Muscle layer of colon (tissue), 2 donors: Measurements from ENCODE around the gene TWIST2.
A peak's percentile ranks its signal among the peaks of the same experiment; 100 is the strongest.

Experiments used
- H3K27ac ChIP-seq: one replicate; pipeline ENCODE4 v1.7.0; 2013; ENCODE audit warnings: low read depth, mild to moderate bottlenecking, low read length, moderate library complexity
- H3K27me3 ChIP-seq, 2 donors: one replicate each; pipeline ENCODE4 v1.7.0; 2013; ENCODE audit warnings: low read length in 2 of 2, mild to moderate bottlenecking in 2 of 2; ENCODE audit not compliant: insufficient read depth in 2 of 2, control insufficient read depth in 1 of 2
- H3K36me3 ChIP-seq: one replicate; pipeline ENCODE4 v1.7.0; 2013; ENCODE audit warnings: mild to moderate bottlenecking, low read length; ENCODE audit not compliant: insufficient read depth
- H3K4me1 ChIP-seq: one replicate; pipeline ENCODE4 v1.7.0; 2013; ENCODE audit warnings: mild to moderate bottlenecking, low read length; ENCODE audit not compliant: insufficient read depth
- H3K4me3 ChIP-seq, 2 donors: one replicate each; pipeline ENCODE4 v1.7.0; 2013; ENCODE audit warnings: low read length in 2 of 2, low read depth in 1 of 2, mild to moderate bottlenecking in 1 of 2, moderate library complexity in 1 of 2
- H3K9ac ChIP-seq: one replicate; pipeline ENCODE4 v1.7.0; 2013; ENCODE audit warnings: low read length
- H3K9me3 ChIP-seq: one replicate; pipeline ENCODE4 v1.7.0; 2013; ENCODE audit warnings: mild to moderate bottlenecking, low read length
- donor health status: abdominal sarcoma.
- donor health status: Adenocarcinoma of cecum.

TWIST2 gene

GRCh38 chr2:238861013-238861730 lies 13.3 kb downstream of the TWIST2 start:
- Histone ChIP-seq H3K9ac (no peak overlapping the region), H3K4me1 (peaks cover 38% of the 10 kb centered on the region), H3K27ac (no peak overlapping the region), H3K9me3 (no peaks in the 10 kb centered on the region), H3K27me3 (no peaks in the 10 kb centered on the region), H3K36me3 (no peaks in the 10 kb centered on the region), H3K4me3 (no peak overlapping the region)

DNA sequence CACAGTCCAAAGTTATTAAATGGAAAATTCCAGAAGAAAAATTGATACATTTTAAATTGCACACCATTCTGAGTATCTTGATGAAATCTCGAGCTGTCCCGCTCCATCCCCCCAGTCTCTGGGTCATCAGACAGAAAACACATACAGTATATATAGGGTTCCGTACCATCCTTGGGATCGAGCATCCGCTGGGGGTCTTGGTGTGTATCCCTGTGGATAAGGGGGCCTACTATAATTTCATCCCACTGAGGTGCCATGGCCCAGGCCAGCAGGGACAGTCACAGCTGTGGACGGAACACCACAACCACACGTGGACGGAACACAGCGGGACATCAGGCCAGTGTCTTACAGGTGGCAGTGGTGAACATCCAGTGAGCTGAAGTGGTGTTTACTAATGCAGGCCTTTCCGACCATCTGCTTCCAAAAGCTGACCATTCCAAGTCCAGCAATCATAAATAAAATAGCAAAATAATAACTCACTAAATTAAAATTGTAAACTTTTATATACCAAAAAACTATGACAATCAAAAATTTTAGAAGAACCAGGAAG lies 14.0 kb downstream of the TWIST2 start:
- Histone ChIP-seq H3K4me3 (no peak overlapping the region), H3K9me3 (no peaks in the 10 kb centered on the region), H3K27me3 (no peaks in the 10 kb centered on the region), H3K4me1 (peaks cover 42% of the 10 kb centered on the region), H3K36me3 (no peaks in the 10 kb centered on the region), H3K27ac (no peak overlapping the region), H3K9ac (no peak overlapping the region)

DNA sequence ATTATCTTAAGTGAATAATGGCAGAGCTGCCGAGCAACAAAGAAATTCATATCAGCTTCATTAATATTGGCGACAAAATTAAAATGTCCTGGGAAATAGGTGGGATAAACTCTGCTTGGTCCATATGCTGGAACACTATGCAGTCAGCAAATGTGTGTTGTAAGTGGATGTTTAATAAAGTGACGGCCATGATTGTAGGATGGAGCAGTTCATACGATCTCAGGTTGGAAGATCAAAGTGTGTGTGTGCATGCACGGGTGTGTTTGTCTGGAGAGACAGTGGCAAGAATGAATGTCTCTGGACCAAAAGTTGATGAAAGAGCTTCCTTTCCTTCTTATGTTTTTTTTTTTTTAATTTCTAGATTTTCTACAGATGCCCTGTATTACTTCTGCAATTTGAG lies 14.8 kb downstream of the TWIST2 start:
- no peak overlapping the region for H3K27ac ChIP-seq

DNA sequence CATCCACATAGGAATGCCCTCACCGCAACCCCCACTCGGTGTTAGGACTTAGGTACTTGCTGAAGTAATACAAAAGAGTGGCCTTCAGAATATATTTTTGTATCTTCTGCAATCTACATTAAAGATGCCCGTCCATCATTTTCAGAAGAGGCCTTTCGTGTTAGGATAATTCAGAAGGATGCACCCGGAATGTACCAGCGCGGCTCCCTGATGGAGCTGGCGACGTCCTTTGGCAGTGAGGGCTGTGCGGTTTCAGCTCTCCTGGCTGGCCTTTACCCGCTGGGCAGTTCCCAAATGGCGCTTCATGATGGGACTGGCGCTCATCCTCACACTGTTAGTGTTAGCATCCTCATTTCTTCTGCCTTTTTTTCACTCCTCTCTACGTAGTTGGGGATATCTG lies 15.3 kb downstream of the TWIST2 start:
- H3K4me1 ChIP-seq: peaks cover 56% of the 10 kb centered on the region
- no peaks in the 10 kb centered on the region for H3K9me3 ChIP-seq
- H3K27ac ChIP-seq: no peak overlapping the region
- H3K4me3 ChIP-seq: no peak overlapping the region
- H3K27me3 ChIP-seq: no peaks in the 10 kb centered on the region
- no peaks in the 10 kb centered on the region for H3K36me3 ChIP-seq
- peak overlapping the region; percentile 7 for H3K9ac ChIP-seq

More for the DNA sequence above, 14.8 kb downstream of the TWIST2 start:
- Histone ChIP-seq H3K9ac (no peak overlapping the region), H3K4me1 (peaks cover 51% of the 10 kb centered on the region), H3K9me3 (no peaks in the 10 kb centered on the region), H3K4me3 (no peak overlapping the region), H3K36me3 (no peaks in the 10 kb centered on the region), H3K27me3 (no peaks in the 10 kb centered on the region)

GRCh38 chr2:238863749-238864206 lies 15.9 kb downstream of the TWIST2 start:
- Histone ChIP-seq H3K27me3 (no peaks in the 10 kb centered on the region), H3K4me3 (no peak overlapping the region), H3K9me3 (no peaks in the 10 kb centered on the region), H3K27ac (peak overlapping the region; percentile 31), H3K36me3 (no peaks in the 10 kb centered on the region), H3K4me1 (peaks cover 62% of the 10 kb centered on the region), H3K9ac (peak overlapping the region; percentile 7)

DNA sequence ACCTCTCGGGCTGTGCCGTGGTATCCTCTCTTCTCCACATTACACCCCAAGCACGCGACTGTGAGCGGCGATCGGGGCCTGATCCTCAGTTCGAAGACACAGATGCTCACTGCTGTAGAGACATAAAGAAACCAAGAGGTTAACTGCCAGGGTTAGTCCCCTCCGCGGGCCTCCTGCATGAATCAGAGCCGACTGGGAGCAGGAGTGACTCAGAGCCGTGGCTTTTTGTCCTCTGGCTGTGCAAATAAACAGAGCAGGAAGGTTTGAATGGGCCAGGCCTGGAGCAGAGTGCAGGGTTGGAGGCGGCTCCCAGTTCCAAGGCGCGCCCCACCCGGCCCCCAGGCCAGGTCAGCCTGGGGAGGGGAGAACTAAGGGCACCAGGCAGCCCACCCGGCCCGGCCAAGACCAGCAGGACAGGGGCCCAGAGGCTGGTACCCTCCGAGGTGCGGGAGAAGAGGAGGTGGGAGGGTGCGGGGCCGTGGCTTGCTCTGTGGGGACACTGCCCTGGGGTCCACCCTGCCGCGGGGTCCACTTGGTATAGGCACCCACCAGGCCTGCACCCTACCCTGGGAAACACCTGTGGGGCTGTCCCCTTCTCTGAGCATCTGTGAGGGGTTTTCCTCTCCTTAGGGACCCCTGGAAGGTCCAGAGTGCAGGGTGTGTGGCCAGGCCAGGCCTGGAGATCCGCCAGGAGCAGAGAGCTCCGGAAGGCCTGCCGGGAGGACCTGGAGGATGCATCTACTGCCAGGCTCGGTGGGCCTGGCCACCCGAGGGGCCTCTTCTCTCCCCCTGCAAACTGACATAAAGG lies 16.5 kb downstream of the TWIST2 start:
- H3K9me3 ChIP-seq: no peaks in the 10 kb centered on the region
- no peaks in the 10 kb centered on the region for H3K36me3 ChIP-seq
- H3K27me3 ChIP-seq: no peaks in the 10 kb centered on the region
- H3K9ac ChIP-seq: peak overlapping the region; percentile 7
- H3K4me1 ChIP-seq: peaks cover 68% of the 10 kb centered on the region
- peak overlapping the region; percentile 66 for H3K27ac ChIP-seq
- peak overlapping the region; percentile 30 to 41 for H3K4me3 ChIP-seq

- peaks cover 69% of the 10 kb centered on the region for H3K4me1 ChIP-seq
- H3K27ac ChIP-seq: peak overlapping the region; percentile 66
- H3K36me3 ChIP-seq: no peaks in the 10 kb centered on the region
- H3K9ac ChIP-seq: no peak overlapping the region
- no peaks in the 10 kb centered on the region for H3K27me3 ChIP-seq
- no peaks in the 10 kb centered on the region for H3K9me3 ChIP-seq
- peak overlapping the region in 1 of 2 donors; percentile 30 for H3K4me3 ChIP-seq
These were observed 17.3 kb downstream of the TWIST2 start for GRCh38 chr2:238865015-238865719.

DNA sequence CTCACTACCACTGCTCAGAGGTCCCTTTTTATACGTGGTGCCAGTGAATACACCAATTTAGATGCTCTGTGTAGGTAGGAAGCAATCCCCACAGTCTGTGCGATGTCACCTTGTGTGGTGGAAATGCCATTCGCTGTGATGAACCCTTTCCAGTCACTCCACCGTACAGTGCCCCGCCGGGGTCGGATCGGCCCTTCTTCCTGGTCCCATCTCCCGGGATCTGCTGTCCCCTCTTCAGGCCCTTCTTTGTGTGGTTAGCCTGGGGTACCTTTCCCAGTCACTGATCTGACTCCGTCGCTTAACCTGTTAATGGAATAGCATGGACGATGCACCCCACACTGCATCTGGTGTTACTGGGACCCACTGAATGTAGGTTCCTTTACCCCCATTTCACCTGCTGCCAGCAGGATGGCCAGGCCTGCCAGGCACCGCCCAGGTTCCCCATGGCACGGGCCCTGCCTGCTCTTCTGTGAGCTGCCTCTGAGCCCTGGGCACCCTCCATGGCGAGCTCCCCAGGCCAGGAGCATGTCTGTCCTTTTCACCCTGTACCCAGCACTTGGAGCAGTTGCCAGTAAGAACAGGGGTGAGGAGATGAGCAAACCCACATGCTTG lies 18.0 kb downstream of the TWIST2 start:
- H3K4me1 ChIP-seq: peaks cover 69% of the 10 kb centered on the region
- no peak overlapping the region for H3K27ac ChIP-seq
- no peaks in the 10 kb centered on the region for H3K36me3 ChIP-seq

DNA sequence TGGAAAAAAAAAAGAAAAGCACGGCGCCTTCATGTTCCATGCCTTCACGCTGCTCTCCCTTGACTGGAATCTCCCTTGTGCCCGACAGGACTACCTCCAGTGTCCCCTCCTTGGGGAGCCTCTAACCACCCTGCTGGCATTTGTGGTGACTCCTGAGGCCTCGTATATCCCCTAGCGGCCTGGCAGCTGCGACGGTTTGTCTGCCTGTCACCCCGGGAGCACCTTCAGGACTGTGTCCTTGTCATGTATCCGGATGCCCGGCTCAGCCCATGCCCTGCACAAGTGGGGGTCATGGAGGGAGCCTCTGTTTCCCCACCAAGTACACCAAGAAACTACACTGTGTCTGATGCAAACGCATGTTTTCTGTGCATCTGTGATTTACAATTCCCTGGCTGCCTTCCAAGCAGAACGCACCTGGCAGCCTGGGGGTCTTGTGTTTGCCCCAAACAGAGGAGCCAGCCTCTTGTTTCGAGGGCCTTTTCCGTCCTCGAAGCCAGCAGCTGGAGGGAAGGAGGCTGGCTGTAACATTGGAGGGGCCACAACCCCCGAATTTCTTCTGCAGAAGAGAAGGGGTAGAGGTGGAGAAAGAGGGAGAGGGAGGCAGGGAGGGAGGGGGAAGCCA lies 18.9 kb downstream of the TWIST2 start:
- H3K27ac ChIP-seq: peak overlapping the region; percentile 50
- peaks cover 65% of the 10 kb centered on the region for H3K4me1 ChIP-seq
- H3K36me3 ChIP-seq: no peaks in the 10 kb centered on the region
- no peak overlapping the region for H3K4me3 ChIP-seq
- H3K27me3 ChIP-seq: no peaks in the 10 kb centered on the region
- H3K9me3 ChIP-seq: no peaks in the 10 kb centered on the region
- H3K9ac ChIP-seq: no peak overlapping the region

More for the DNA sequence above, 18.0 kb downstream of the TWIST2 start:
- H3K9me3 ChIP-seq: no peaks in the 10 kb centered on the region
- no peaks in the 10 kb centered on the region for H3K27me3 ChIP-seq
- no peak overlapping the region for H3K4me3 ChIP-seq
- no peak overlapping the region for H3K9ac ChIP-seq

DNA sequence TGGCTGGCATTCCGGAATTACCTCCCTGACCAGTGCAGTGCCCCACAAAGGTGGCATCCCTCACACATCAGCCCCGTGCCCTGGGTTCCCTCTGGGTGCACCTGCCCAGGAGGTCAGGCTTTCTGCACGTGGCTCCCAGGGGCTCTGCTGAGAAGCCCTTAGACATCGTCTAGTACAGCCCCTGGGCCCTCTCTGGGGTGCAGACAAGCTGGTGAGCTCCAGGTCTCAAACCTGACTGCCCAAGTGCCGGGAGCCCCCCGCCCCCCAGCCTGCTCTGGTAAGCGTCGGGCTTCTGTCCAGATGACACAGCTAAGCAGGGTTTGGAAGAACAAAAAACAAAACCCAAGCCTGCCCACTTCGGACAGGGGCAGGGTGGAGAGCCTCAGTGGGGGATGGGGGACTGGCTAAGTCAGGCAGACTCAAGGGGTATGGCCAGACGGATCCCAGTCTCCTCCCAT lies 20.2 kb downstream of the TWIST2 start:
- Histone ChIP-seq H3K4me3 (no peak overlapping the region), H3K9me3 (no peaks in the 10 kb centered on the region), H3K27me3 (no peaks in the 10 kb centered on the region), H3K27ac (peak overlapping the region; percentile 78), H3K4me1 (peaks cover 60% of the 10 kb centered on the region), H3K36me3 (no peaks in the 10 kb centered on the region), H3K9ac (no peak overlapping the region)
